Esophagus squamous epithelium (tissue), 5 donors: ENCODE measurements around the gene FLNB. TPM values are rescaled to one million over a fixed set of nuclear protein-coding genes. Genes with fewer than 3 reads are reported as not detected.

Experiments
- DNase-seq: peaks from one replicate; lab custom pipeline; 2025; lab: John Stamatoyannopoulos, UW
- H3K27ac ChIP-seq, 4 donors: fragments of 200-600 bp; sonication (generic); one replicate each; pipeline ENCODE4 v1.5.1; 2016 to 2019; ENCODE audit warnings: mild to moderate bottlenecking in 1 of 4
- H3K27me3 ChIP-seq, 4 donors: fragments of 200-600 bp; sonication (generic); 1 replicate in 3 of 4; 2 replicates in 1 of 4; pipeline versions ENCODE4 v1.5.1 to v1.6.0; 2017 to 2021; ENCODE audit warnings: antibody characterized with exemption in 1 of 4
- H3K36me3 ChIP-seq, 3 donors: fragments of 200-600 bp; sonication (generic); one replicate each; pipeline ENCODE4 v1.5.1; 2016 to 2019
- H3K4me1 ChIP-seq, 3 donors: fragments of 200-600 bp; sonication (generic); one replicate each; pipeline ENCODE4 v1.5.1; 2017 to 2019
- H3K4me3 ChIP-seq, 4 donors: fragments of 200-600 bp; sonication (generic); 1 replicate in 3 of 4; 2 replicates in 1 of 4; pipeline ENCODE4 v1.5.1; 2016 to 2019; ENCODE audit warnings: mild to moderate bottlenecking in 2 of 4, moderate library complexity in 1 of 4
- H3K9me3 ChIP-seq, 3 donors: fragments of 200-600 bp; sonication (generic); one replicate each; pipeline ENCODE4 v1.5.1; 2016 to 2019
- POLR2A ChIP-seq, 4 donors: fragments of 450-650 bp; IDR thresholded peaks; one replicate each; pipeline ENCODE4 v1.6.1; 2017; ENCODE audit warnings: antibody characterized with exemption in 4 of 4, mild to moderate bottlenecking in 4 of 4, moderate library complexity in 3 of 4
- WGBS, 2 donors: methylation state at CpG; one replicate each; pipeline ENCODE4 v1.1.5; 2018; 5-methylcytosine and 5-hydroxymethylcytosine counted together
- intact Hi-C: fragments of 100-400 bp; cut with DNase I; formaldehyde crosslinking; loops from one replicate; pipeline ENCODE4 v1.15.0; 2022
- total RNA-seq, 4 donors: library from RNA; depleted of rRNA; stranded (reverse); fragments of >200 nt; gene quantifications; one replicate each; pipeline ENCODE4 v1.1.0, GENCODE V29; 2016
- TF ChIP-seq, protein P1 (sequence below), 6 experiments: fragments of 450-650 bp in 4 of 6; fragments of 200-600 bp in 2 of 6; sonication (generic) in 2 of 6; IDR thresholded peaks; one replicate each; pipeline ENCODE4 v1.5.1; 2016 to 2019; ENCODE audit warnings: antibody characterized with exemption in 6 of 6, mild to moderate bottlenecking in 4 of 6, moderate library complexity in 4 of 6
- donor health status: DM: yes; HTN: yes; CAD: no.

The FLNB gene
- total RNA-seq, 4 donors from 2014 or later: 65.4 to 77.0 (median 71.5) TPM

DNA sequence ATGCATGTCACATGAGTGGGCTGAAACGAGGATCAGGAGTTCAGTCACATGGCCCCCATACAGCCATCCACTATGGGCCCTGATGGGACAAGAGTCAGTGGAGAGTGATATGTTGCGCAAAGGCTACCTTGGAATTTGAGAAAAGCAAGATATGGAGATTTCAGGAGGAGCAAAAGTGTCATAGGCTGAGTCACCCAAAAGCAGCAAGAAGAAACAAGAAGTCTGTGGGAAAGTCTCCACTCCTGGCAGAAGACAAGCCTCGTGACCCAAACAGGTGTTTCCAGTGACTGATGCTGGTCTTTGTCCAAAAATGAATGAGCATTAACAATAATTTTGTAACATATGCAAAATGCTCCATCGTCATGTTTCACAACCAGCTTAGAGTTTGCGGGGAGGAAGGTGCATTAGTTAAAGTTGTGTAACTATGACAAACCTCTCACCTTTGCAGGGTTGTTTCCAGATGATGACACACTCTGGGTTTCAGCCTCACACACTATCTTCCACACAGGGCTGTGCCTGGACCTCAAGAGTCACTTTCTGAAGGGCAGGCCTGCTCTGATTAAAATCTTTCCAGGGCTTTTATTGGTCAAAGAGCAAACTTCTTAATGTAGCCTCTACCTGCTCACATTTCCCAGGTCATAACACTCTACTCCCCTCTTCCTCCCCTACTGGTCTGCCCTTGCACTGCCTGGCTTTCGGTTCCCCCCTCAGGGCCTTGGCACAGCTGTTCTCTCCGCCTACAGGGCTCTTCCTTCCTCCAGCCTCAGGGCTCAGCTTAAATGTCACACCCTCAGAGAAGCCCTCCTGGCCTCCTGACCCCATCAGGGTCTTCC is 206.5 kb downstream of the FLNB start:
- 28 to 40% methylated on average over 6 to 7 of the region's 7 CpGs for WGBS, 2 donors
- no peak for TF ChIP-seq POLR2A (IDR thresholded peaks at IDR 0.05)
- TF ChIP-seq, protein P1, sequence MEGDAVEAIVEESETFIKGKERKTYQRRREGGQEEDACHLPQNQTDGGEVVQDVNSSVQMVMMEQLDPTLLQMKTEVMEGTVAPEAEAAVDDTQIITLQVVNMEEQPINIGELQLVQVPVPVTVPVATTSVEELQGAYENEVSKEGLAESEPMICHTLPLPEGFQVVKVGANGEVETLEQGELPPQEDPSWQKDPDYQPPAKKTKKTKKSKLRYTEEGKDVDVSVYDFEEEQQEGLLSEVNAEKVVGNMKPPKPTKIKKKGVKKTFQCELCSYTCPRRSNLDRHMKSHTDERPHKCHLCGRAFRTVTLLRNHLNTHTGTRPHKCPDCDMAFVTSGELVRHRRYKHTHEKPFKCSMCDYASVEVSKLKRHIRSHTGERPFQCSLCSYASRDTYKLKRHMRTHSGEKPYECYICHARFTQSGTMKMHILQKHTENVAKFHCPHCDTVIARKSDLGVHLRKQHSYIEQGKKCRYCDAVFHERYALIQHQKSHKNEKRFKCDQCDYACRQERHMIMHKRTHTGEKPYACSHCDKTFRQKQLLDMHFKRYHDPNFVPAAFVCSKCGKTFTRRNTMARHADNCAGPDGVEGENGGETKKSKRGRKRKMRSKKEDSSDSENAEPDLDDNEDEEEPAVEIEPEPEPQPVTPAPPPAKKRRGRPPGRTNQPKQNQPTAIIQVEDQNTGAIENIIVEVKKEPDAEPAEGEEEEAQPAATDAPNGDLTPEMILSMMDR (IDR thresholded peaks at IDR 0.05): peak in 2 of 6 experiments; percentile 44 to 45
- Histone ChIP-seq H3K36me3 (no peaks in the 10 kb centered on the region), H3K4me3 (no peak overlapping the region), H3K9me3 (no peaks in the 10 kb centered on the region), H3K27ac (peak overlapping the region; percentile 84 to 93 (median 89)), H3K4me1 (peaks cover 22 to 73% (median 42%) of the 10 kb centered on the region in 3 donors), H3K27me3 (no peaks in the 10 kb centered on the region)
- DNase-seq: no peak
- intact Hi-C loops: no loop called here

DNA sequence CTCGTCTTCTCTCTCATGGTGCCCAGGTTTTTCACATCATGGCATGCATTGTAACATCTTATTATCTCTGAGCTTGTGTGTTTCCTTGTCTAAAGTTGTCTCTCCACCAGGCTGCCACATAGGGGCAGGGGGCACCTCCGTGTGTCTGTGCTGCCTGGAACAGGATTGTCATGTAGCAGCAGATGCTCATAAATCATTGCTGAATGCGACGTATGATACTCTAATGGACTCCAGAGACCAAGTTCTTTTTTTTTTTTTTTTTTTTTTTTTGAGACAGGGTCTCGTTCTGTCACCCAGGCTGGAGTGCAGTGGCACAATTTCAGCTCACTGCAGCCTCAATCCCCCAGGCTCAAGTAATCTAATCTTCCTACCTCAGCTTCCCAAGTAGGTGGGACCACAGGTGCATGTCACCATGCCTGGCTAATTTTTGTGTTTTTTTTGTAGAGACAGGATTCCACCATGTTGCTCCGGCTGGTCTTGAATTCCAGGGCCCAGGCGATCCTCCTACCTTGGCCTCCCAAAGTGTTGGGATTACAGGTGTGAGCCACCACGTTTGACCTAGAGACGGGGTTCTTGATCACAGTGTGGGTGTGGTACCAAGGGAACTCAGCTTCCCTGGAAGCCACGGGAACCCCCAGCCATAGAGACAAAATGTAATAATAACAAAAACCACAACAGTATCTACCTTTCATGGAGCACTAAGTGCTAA is 207.2 kb downstream of the FLNB start:
- WGBS, 2 donors: 48 to 62% methylated on average over 8 to 10 of the region's 10 CpGs
- H3K27me3 ChIP-seq: no peaks in the 10 kb centered on the region
- H3K36me3 ChIP-seq: no peaks in the 10 kb centered on the region
- TF ChIP-seq, protein P1 (IDR thresholded peaks at IDR 0.05): no peak
- TF ChIP-seq POLR2A (IDR thresholded peaks at IDR 0.05): no peak
- peaks cover 22 to 65% (median 42%) of the 10 kb centered on the region in 3 donors for H3K4me1 ChIP-seq
- no peak overlapping the region for H3K4me3 ChIP-seq
- intact Hi-C loops: no loop called here
- H3K9me3 ChIP-seq: no peaks in the 10 kb centered on the region
- H3K27ac ChIP-seq: peak overlapping the region; percentile 84 to 93 (median 89)
- no peak for DNase-seq

DNA sequence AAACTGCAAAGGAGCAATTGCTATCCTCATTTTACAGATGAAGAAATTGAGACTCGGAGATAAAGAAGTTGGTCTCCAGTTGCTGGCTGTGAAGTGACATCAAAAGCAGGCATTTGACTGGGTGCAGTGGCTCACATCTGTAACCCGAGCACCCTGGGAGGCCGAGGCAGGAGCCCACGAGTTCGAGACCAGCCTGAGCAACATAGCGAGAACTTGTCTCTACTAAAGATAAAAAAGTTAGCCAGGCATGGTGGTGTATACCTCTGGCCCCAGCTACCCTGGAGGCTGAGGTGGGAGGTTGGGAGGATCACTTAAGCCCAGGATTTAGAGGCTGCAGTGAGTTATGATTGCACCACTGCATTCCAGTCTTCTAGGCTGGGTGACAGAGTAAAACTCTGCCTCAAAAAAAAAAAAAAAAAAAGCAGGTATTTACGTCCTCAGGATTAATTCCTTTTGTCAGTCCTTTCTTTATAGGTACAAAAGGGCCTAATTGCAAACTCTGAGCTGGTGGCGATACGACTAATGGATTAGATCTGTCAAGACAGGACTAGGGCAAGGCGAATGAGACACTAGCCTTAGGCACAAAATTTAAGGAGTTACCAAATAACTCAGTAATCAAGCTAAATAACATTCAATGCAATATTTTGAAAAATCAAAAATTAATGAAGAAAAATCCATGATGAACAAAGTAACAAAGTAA is 208.4 kb downstream of the FLNB start:
- Histone ChIP-seq H3K27me3 (no peaks in the 10 kb centered on the region), H3K27ac (peak overlapping the region; percentile 80 to 93 (median 88)), H3K4me1 (peaks cover 18 to 55% (median 38%) of the 10 kb centered on the region in 3 donors), H3K4me3 (no peak overlapping the region), H3K36me3 (no peaks in the 10 kb centered on the region), H3K9me3 (no peaks in the 10 kb centered on the region)
- WGBS, 2 donors: 47 to 53% methylated on average over 10 of the region's 10 CpGs
- no peak for TF ChIP-seq POLR2A (IDR thresholded peaks at IDR 0.05)
- TF ChIP-seq, protein P1 (IDR thresholded peaks at IDR 0.05): no peak
- no peak for DNase-seq
- intact Hi-C loops: no loop called here

DNA sequence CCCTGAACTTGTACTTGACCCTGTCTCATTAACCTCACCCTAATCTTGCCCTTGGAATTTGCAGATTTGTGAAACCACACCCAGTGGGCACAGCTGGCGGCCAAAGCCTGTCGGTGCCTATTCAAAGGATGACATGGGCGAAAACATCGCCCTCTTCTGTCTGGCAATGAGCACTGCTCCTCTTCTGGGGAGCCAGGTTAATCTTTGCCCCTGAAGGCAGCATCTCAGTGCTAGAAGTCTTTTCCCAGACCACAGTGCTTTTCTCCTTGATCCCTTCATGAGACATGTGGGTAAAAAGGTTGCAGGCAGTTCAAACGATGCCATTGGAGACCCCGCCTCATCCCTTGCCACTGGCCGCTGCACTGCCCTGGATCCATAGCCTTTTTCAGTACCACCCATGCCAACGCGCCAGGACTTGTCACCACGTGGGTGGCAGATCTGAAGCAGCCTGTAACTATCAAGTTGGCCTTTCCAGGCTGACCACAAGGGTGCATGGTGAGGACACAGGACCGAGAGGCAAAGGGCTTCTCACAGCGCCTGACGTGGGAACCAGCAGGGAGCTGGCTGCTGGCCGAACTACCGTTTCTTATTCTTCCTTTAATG is 209.1 kb downstream of the FLNB start:
- 11 to 13% methylated on average over 15 of the region's 15 CpGs for WGBS, 2 donors
- peak overlapping the region in 1 of 4 donors; percentile 39 for H3K4me3 ChIP-seq

More for the DNA sequence above, 209.1 kb downstream of the FLNB start:
- DNase-seq: peak; percentile 12
- intact Hi-C loops: no loop called here
- TF ChIP-seq POLR2A (IDR thresholded peaks at IDR 0.05): no peak
- TF ChIP-seq, protein P1 (IDR thresholded peaks at IDR 0.05): peak; percentile 69 to 91 (median 79)
- H3K27ac ChIP-seq: peak overlapping the region; percentile 56 to 93 (median 86)
- H3K36me3 ChIP-seq: no peaks in the 10 kb centered on the region
- H3K4me1 ChIP-seq: peaks cover 18 to 58% (median 38%) of the 10 kb centered on the region in 3 donors
- no peaks in the 10 kb centered on the region for H3K27me3 ChIP-seq
- H3K9me3 ChIP-seq: no peaks in the 10 kb centered on the region
